GM10266 (cell line): ENCODE results near the gene FBXO39.

ENCODE experiments used
- DNase-seq: peaks from one replicate; pipeline ENCODE4 v3.0.0; 2012; ENCODE audit errors: extremely low spot score
- CTCF ChIP-seq: IDR thresholded peaks from 2 replicates; pipeline ENCODE4 v1.5.1; 2012; ENCODE audit warnings: mild to moderate bottlenecking, low read depth; ENCODE audit not compliant: control insufficient read depth, insufficient read depth; ENCODE audit errors: missing control alignments

Gene FBXO39

DNA sequence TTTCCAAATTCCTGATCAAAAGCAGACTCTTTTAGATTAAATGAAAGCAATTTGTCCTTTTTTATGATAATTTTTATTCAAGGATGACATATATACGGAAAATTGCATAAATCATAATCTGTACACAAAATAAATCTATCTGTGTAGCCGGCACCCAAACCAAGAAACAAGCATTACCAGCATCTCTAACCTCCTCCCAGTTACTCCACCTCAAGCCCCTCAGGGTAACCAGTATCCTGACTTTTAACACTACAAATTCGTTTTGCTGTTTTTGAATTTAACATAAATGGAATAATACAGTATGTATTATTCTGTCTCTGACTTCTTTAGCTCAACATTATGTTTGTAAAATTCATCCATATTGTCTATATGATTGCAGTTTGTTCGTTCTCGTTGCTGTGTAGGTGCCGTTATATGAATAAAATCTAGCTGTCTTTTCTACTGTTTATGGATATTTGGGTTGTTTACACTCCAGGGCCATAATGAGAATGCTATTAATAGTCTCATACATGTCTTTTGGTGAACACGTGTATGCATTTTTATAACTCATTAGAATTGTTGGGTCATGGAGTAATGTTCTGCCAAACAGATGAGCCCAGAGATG is 54.5 kb downstream of the FBXO39 start:
- no peak for DNase-seq
- TF ChIP-seq CTCF: no peak

- peak; percentile 67 for DNase-seq
- TF ChIP-seq CTCF: no peak
Observed at GRCh38 chr17:6831661-6832263, 55.7 kb downstream of the FBXO39 start, which contains the start of gene TEKT1. Gene TEKT1 (minus strand): TSS chr17:6831729. CDS start chr17:6830376, 1,353 bp downstream.
